Naive thymus-derived CD4-positive, alpha-beta T cell (primary cell): ENCODE data around the gene ISOC2. TPM values are rescaled to one million over a fixed set of nuclear protein-coding genes. Genes with fewer than 3 reads are reported as not detected.

ENCODE experiments used
- ATAC-seq: fragments of 150-1000 bp; cut with Tn5 transposase; 2 replicates; pipeline ENCODE4 v1.10.0; 2021; ENCODE audit warnings: mild to moderate bottlenecking, moderate library complexity
- CTCF ChIA-PET: fragments of 350-600 bp; sonication (Branson Sonifier 250); formaldehyde crosslinking; loops from one replicate; lab custom pipeline; 2021; ENCODE audit warnings: antibody characterized with exemption; lab: Charles Lee
- POLR2A ChIA-PET: fragments of 350-600 bp; sonication (Branson Sonifier 250); formaldehyde crosslinking; loops from one replicate; lab custom pipeline; 2021; ENCODE audit warnings: antibody characterized with exemption, inconsistent platforms; lab: Charles Lee
- DNase-seq, 9 donors: peaks; one replicate each; pipeline versions ENCODE4 v3.0.0 to v3.0.0-alpha.2; 2020 to 2022; ENCODE audit warnings: mixed read lengths in 1 of 9
- H3K27ac ChIP-seq: one replicate; pipeline ENCODE4 v1.7.0; 2013; ENCODE audit warnings: mild to moderate bottlenecking, low read depth, low read length, moderate library complexity
- H3K27me3 ChIP-seq, 2 donors: one replicate each; pipeline ENCODE4 v1.7.0; 2013; ENCODE audit warnings: low read length in 2 of 2, mild to moderate bottlenecking in 2 of 2, moderate library complexity in 2 of 2; ENCODE audit not compliant: control insufficient read depth in 2 of 2, insufficient read depth in 2 of 2
- H3K36me3 ChIP-seq, 3 experiments: 1 replicate in 2 of 3; 2 replicates in 1 of 3; pipeline ENCODE4 v1.7.0; 2013; ENCODE audit warnings: low read length in 3 of 3, mild to moderate bottlenecking in 3 of 3, moderate library complexity in 1 of 3; ENCODE audit not compliant: insufficient read depth in 3 of 3, control insufficient read depth in 2 of 3
- H3K4me1 ChIP-seq, 2 donors: one replicate each; pipeline ENCODE4 v1.7.0; 2013; ENCODE audit warnings: low read length in 2 of 2, mild to moderate bottlenecking in 2 of 2, moderate library complexity in 1 of 2; ENCODE audit not compliant: control insufficient read depth in 2 of 2, insufficient read depth in 2 of 2
- H3K4me3 ChIP-seq: 2 replicates; pipeline ENCODE4 v1.7.0; 2013; ENCODE audit warnings: mild to moderate bottlenecking, low read length
- H3K9me3 ChIP-seq, 3 experiments: 1 replicate in 2 of 3; 2 replicates in 1 of 3; pipeline ENCODE4 v1.7.0; 2013; ENCODE audit warnings: low read length in 3 of 3; ENCODE audit not compliant: control insufficient read depth in 2 of 3
- H3K27ac Mint-ChIP-seq, 9 donors: one replicate each; pipeline ENCODE4 v1.8.0; 2020 to 2022; ENCODE audit warnings: mixed read lengths in 9 of 9, mild to moderate bottlenecking in 8 of 9, moderate library complexity in 5 of 9, inconsistent platforms in 2 of 9
- H3K27me3 Mint-ChIP-seq, 5 donors: one replicate each; pipeline ENCODE4 v1.8.0; 2021 to 2022; ENCODE audit warnings: mixed read lengths in 5 of 5, mild to moderate bottlenecking in 1 of 5
- H3K36me3 Mint-ChIP-seq, 5 donors: one replicate each; pipeline ENCODE4 v1.8.0; 2020 to 2022; ENCODE audit warnings: mixed read lengths in 5 of 5, mild to moderate bottlenecking in 3 of 5, inconsistent platforms in 1 of 5
- H3K4me1 Mint-ChIP-seq, 7 donors: one replicate each; pipeline ENCODE4 v1.8.0; 2020 to 2022; ENCODE audit warnings: mixed read lengths in 7 of 7, mild to moderate bottlenecking in 3 of 7, inconsistent platforms in 1 of 7
- H3K4me3 Mint-ChIP-seq, 10 donors: one replicate each; pipeline ENCODE4 v1.8.0; 2020 to 2022; ENCODE audit warnings: mild to moderate bottlenecking in 10 of 10, mixed read lengths in 10 of 10, moderate library complexity in 6 of 10, inconsistent platforms in 2 of 10
- H3K9me3 Mint-ChIP-seq, 11 donors: one replicate each; pipeline ENCODE4 v1.8.0; 2020 to 2022; ENCODE audit warnings: mixed read lengths in 11 of 11, mild to moderate bottlenecking in 4 of 11, inconsistent platforms in 1 of 11, moderate library complexity in 1 of 11
- intact Hi-C, 2 donors: fragments of 100-400 bp; cut with micrococcal nuclease; formaldehyde crosslinking; loops; one replicate each; pipeline ENCODE4 v1.15.1; 2023
- polyA plus RNA-seq, 2 donors: library from polyadenylated mRNA; unstranded; fragments of 300-500 nt; fragmentation: Illumina TruSeq; gene quantifications; one replicate each; pipeline ENCODE4 v1.2.3, GENCODE V29; 2021
- total RNA-seq, 6 experiments: library from RNA in 5 of 6; stranded (reverse) in 5 of 6; gene quantifications; 1 replicate in 5 of 6; 2 replicates in 1 of 6; pipeline ENCODE4 v1.2.3 and lab custom pipeline; 2021 to 2026

The ISOC2 gene
- total and polyA plus RNA-seq, 7 experiments from 2014 or later, result 5.1 to 31.2 (median 11.4) TPM

DNA sequence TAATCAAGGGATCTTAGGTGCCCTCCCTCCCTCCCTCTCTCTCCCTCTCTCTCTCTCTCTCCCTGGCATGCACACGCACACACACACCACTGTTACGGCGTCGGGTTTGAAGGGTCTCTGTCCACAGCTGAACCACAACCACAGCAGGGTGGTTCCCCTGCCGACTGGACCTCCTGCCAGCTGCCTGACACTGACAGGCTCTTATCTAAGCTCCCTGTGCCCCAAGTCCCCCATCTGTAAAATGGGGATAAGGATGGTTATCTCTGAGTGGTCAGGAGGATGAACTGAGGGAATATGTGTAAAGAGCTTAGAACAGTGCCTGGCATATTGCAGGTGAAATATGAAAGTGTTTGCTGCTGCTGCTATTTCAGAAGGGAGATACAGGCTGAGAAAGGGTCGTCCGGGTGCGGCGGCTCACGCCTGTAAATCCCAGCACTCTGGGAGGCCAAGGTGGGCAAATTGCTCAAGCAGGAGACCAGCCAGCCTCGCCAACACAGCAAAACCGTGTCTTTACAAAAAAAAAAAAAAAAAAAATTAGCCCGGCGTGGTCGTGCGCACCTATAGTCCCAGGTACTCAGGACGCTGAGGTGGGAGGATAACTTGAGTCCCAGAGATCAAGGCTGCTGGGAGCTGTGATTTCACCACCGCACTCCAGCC is 17.5 kb downstream of the ISOC2 start:
- ChIA-PET CTCF (no interaction called here), POLR2A (no interaction called here)
- DNase-seq, result no peak
- peak overlapping the region in 7 of 10 donors; percentile 1 to 80 (median 58) for H3K4me3 Mint-ChIP-seq
- H3K27me3 ChIP-seq, result peaks cover 14 to 27% of the 10 kb centered on the region in 2 donors
- H3K4me3 ChIP-seq, result no peak overlapping the region
- ATAC-seq, result no peak
- H3K27me3 Mint-ChIP-seq, result peaks cover 47 to 64% (median 55%) of the 10 kb centered on the region in 5 donors
- peaks cover 0 to 17% (median 0%) of the 10 kb centered on the region in 5 donors for H3K36me3 Mint-ChIP-seq
- H3K27ac ChIP-seq, result no peak overlapping the region
- intact Hi-C loops, result loop anchor here in 1 of 2 donors (10.0 kb wide), 1 partner anchor 279 kb away; the partner anchor contains the start of gene DNAAF3
- no peaks in the 10 kb centered on the region for H3K9me3 ChIP-seq
- H3K4me1 Mint-ChIP-seq, result peaks cover 11 to 35% (median 26%) of the 10 kb centered on the region in 7 donors
- no peaks in the 10 kb centered on the region for H3K36me3 ChIP-seq
- peak overlapping the region in 1 of 9 donors; percentile 89 for H3K27ac Mint-ChIP-seq
- H3K9me3 Mint-ChIP-seq, result peaks cover 0 to 6% (median 1%) of the 10 kb centered on the region in 11 donors
- peaks cover 7 to 23% of the 10 kb centered on the region in 2 donors for H3K4me1 ChIP-seq

DNA sequence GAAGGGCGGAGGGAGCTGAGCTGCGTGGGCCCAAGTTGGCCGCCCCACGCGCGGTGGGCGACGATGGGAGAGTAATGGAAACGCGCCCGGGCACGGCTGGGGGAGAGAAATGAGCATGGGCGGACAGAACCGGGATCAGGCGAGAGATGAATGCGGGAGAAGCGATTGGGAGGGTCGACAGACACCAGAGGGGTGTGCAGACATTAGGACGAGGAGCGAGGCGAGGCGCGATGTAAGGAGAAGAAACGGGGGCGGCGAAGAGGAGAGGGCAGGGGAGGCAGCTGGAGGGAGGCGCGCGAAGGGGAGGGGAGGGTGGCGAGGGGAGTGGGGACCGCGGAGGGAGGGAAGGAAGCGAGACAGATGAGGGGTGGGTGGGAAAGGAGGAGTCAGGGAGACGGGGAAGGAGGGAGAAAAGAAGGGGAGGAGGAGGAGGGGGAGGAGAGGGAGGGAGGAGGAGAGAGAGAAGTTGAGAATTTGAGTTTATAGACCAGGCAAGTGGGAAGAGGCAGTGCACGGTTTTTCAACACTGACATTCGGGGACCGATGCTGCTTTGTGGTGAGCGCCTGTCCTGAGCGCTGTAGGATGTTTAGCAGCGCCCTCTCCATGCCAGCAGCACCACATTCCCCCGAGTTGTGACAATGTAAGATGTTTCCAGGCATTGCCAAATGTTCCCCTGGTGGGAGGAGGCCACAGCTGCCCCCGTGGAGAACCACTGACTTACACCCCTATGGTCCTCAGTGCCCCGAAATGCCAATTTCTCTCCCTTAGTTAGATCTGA is 18.2 kb downstream of the ISOC2 start, which contains the start of gene SHISA7:
Gene SHISA7 (minus strand): TSS at position 256 of the 779 bp plus-strand sequence. CDS start 437 bp downstream, outside the sequence.
- ChIA-PET POLR2A (interaction anchor here (0.7 kb wide), 1 partner anchor 221 kb away, joined by 3 read pairs; no protein-coding TSS in a partner anchor), CTCF (no interaction called here)
- peaks cover 51 to 67% (median 57%) of the 10 kb centered on the region in 5 donors for H3K27me3 Mint-ChIP-seq
- no peak within 1 kb of the TSS for H3K27ac ChIP-seq
- H3K27ac Mint-ChIP-seq, result peak within 1 kb of the TSS in 1 of 9 donors; percentile 13
- H3K4me3 ChIP-seq, result no peak within 1 kb of the TSS
- H3K4me1 Mint-ChIP-seq, result peaks cover 11 to 35% (median 26%) of the 10 kb centered on the region in 7 donors
- peaks cover 7 to 23% of the 10 kb centered on the region in 2 donors for H3K4me1 ChIP-seq
- peaks cover 0 to 6% (median 1%) of the 10 kb centered on the region in 11 donors for H3K9me3 Mint-ChIP-seq
- peaks cover 0 to 19% (median 0%) of the 10 kb centered on the region in 5 donors for H3K36me3 Mint-ChIP-seq
- no peak for DNase-seq
- intact Hi-C loops, result loop anchor here in 1 of 2 donors (10.0 kb wide), 1 partner anchor 278 kb away; the partner anchor contains the start of gene DNAAF3
- ATAC-seq, result no peak
- H3K27me3 ChIP-seq, result peaks cover 15 to 33% of the 10 kb centered on the region in 2 donors
- peak within 1 kb of the TSS in 9 of 10 donors; percentile 43 to 83 (median 67) for H3K4me3 Mint-ChIP-seq
- H3K36me3 ChIP-seq, result no peaks in the 10 kb centered on the region
- H3K9me3 ChIP-seq, result no peaks in the 10 kb centered on the region

DNA sequence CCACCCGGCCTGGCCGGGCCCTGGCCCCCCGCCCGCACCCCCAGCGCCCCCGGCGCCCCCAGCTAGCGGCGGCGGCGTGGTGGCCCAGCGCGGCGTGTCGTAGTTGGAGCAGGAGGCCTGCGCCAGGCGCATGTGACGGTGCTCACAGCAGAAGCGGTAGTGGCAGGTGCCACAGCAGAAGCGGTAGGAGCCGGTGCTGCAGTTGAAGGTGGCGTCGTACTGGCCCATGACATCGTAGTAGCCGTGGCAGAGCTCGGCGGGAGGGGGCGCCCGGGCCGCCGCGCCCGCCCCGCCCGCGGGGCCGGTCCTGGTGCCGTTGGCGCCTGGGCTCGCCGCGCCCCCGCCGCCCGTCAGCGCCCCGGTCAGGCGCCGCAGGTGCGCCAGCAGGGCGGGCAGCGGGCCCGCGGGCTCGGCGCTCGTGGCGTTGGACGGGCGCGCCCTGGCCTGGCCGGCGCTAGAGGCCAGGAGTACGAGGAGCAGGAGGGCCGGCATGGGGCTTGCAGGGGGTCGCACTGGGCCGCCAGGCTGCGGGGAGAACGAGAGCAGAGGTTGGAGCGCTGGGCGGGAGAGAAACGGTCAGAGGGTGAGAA is 19.0 kb downstream of the ISOC2 start:
- H3K4me3 ChIP-seq, result no peak overlapping the region
- Mint-ChIP-seq H3K36me3 (peaks cover 0 to 19% (median 0%) of the 10 kb centered on the region in 5 donors), H3K4me3 (peak overlapping the region in 7 of 10 donors; percentile 39 to 83 (median 58)), H3K9me3 (peaks cover 0 to 6% (median 1%) of the 10 kb centered on the region in 11 donors), H3K27ac (no peak overlapping the region), H3K27me3 (peaks cover 51 to 68% (median 61%) of the 10 kb centered on the region in 5 donors), H3K4me1 (peaks cover 11 to 35% (median 26%) of the 10 kb centered on the region in 7 donors)
- peaks cover 7 to 23% of the 10 kb centered on the region in 2 donors for H3K4me1 ChIP-seq
- ATAC-seq (peak; percentile 67), DNase-seq (peak in 1 of 9 donors; percentile 18)
- intact Hi-C loops, result loop anchor here in 1 of 2 donors (10.0 kb wide), 1 partner anchor 278 kb away; the partner anchor contains the start of gene DNAAF3
- CTCF ChIA-PET, result no interaction called here
- peaks cover 15 to 33% of the 10 kb centered on the region in 2 donors for H3K27me3 ChIP-seq
- POLR2A ChIA-PET, result interaction anchor here (0.7 to 1.2 kb wide), 2 partner anchors 59 to 221 kb away, joined by 3 read pairs; partner anchors contain the start of gene TMEM238
- no peaks in the 10 kb centered on the region for H3K36me3 ChIP-seq
- H3K27ac ChIP-seq, result no peak overlapping the region
- no peaks in the 10 kb centered on the region for H3K9me3 ChIP-seq

DNA sequence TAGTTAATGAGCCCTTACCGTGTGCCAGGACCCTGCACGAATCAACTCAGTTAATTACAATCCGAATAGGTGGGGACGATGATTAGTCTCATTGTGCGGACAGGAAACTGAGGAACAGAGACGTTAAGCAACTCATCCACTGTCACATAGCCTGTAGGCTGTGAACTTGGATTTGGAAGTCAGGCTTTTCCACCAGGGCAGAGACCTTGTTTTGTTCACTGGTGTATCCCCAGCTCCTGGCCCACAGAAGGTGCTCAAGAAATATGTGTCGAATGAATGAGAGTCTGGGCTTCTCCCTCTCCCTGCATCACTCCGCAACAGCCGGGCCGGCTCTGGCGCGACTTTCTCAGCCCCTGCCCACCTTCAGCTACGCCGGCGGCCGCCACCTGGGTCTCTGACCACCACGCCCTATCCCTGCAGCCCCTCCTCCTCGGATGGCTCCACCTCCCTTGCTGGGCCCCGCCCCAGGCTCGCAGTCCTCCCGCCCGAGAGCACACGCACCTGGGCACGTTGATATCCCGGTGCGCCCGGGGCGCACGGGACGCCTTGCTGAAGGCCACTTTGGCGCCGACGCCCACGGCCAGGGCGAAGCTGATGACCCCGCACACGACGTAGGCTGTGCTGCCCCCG is 19.6 kb downstream of the ISOC2 start:
- DNase-seq, result no peak
- Histone ChIP-seq H3K36me3 (no peaks in the 10 kb centered on the region), H3K27me3 (peaks cover 15 to 33% of the 10 kb centered on the region in 2 donors), H3K27ac (no peak overlapping the region), H3K4me3 (no peak overlapping the region), H3K9me3 (no peaks in the 10 kb centered on the region), H3K4me1 (peaks cover 7 to 23% of the 10 kb centered on the region in 2 donors)
- ATAC-seq, result no peak
- H3K27ac Mint-ChIP-seq, result no peak overlapping the region
- H3K9me3 Mint-ChIP-seq, result peaks cover 0 to 8% (median 1%) of the 10 kb centered on the region in 11 donors
- H3K4me3 Mint-ChIP-seq, result peak overlapping the region; percentile 7 to 83 (median 60)
- ChIA-PET CTCF (no interaction called here), POLR2A (interaction anchor here (1.1 to 1.2 kb wide), 2 partner anchors 10 to 58 kb away, joined by 3 read pairs; partner anchors contain the start of gene TMEM238)
- peaks cover 0 to 19% (median 0%) of the 10 kb centered on the region in 5 donors for H3K36me3 Mint-ChIP-seq
- intact Hi-C loops, result loop anchor here in 1 of 2 donors (10.0 kb wide), 1 partner anchor 277 kb away; the partner anchor contains the start of gene DNAAF3
- peaks cover 58 to 75% (median 68%) of the 10 kb centered on the region in 5 donors for H3K27me3 Mint-ChIP-seq
- H3K4me1 Mint-ChIP-seq, result peaks cover 11 to 35% (median 27%) of the 10 kb centered on the region in 7 donors

DNA sequence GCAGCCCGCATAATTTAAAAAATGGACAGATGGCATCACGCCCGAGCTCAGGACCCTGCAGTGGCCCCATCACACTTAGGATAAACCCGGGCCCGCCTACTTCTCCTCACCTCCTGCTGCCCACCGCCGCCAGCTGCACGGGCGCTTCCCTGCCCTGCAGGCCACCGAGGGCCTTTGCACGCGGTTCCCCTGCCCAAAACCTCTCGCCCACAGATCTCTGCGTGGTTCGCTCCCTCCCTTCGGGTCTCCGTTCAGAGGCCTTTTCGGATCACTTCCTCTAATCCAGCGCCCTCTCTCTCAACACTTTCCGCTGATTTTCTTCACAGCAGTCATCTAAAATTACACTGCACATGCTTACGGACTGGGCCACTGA is 20.1 kb downstream of the ISOC2 start:
- POLR2A ChIA-PET, result interaction anchor here (1.1 to 1.2 kb wide), 2 partner anchors 10 to 57 kb away, joined by 3 read pairs; partner anchors contain the start of gene TMEM238

More for the DNA sequence above, 20.1 kb downstream of the ISOC2 start:
- H3K9me3 ChIP-seq, result no peaks in the 10 kb centered on the region
- Mint-ChIP-seq H3K36me3 (peaks cover 0 to 19% (median 0%) of the 10 kb centered on the region in 5 donors), H3K27me3 (peaks cover 62 to 79% (median 72%) of the 10 kb centered on the region in 5 donors), H3K4me3 (peak overlapping the region; percentile 7 to 83 (median 60)), H3K4me1 (peaks cover 11 to 35% (median 30%) of the 10 kb centered on the region in 7 donors), H3K27ac (peak overlapping the region in 2 of 9 donors; percentile 30 to 65), H3K9me3 (peaks cover 0 to 8% (median 1%) of the 10 kb centered on the region in 11 donors)
- H3K27ac ChIP-seq, result no peak overlapping the region
- DNase-seq (no peak), ATAC-seq (no peak)
- intact Hi-C loops, result loop anchor here in 1 of 2 donors (10.0 kb wide), 1 partner anchor 277 kb away; the partner anchor contains the start of gene DNAAF3
- no peaks in the 10 kb centered on the region for H3K36me3 ChIP-seq
- peaks cover 15 to 33% of the 10 kb centered on the region in 2 donors for H3K27me3 ChIP-seq
- H3K4me1 ChIP-seq, result peaks cover 7 to 23% of the 10 kb centered on the region in 2 donors
- CTCF ChIA-PET, result no interaction called here
- no peak overlapping the region for H3K4me3 ChIP-seq
